Fibroblast of mammary gland (primary cell): ENCODE results near the gene NMNAT2.
"Not testable (repeated sequence)": the region's sequence is repeated elsewhere in the genome, so short reads cannot be mapped to it uniquely, and the experiment has no call there.

Experiments used
- DNase-seq: peaks from one replicate; pipeline ENCODE4 v3.0.0-alpha.2; 2010; ENCODE audit warnings: low read depth
- H3K4me3 ChIP-seq: 2 replicates; pipeline ENCODE4 v1.5.1; 2011; ENCODE audit warnings: low read depth, mild to moderate bottlenecking, low read length, moderate library complexity; ENCODE audit not compliant: control insufficient read depth
- CTCF ChIP-seq: conservative IDR thresholded peaks from 2 replicates; pipeline ENCODE4 v1.5.1; 2011; ENCODE audit warnings: low read depth, low read length, inconsistent platforms; ENCODE audit not compliant: control insufficient read depth, insufficient read depth

The NMNAT2 gene

DNA sequence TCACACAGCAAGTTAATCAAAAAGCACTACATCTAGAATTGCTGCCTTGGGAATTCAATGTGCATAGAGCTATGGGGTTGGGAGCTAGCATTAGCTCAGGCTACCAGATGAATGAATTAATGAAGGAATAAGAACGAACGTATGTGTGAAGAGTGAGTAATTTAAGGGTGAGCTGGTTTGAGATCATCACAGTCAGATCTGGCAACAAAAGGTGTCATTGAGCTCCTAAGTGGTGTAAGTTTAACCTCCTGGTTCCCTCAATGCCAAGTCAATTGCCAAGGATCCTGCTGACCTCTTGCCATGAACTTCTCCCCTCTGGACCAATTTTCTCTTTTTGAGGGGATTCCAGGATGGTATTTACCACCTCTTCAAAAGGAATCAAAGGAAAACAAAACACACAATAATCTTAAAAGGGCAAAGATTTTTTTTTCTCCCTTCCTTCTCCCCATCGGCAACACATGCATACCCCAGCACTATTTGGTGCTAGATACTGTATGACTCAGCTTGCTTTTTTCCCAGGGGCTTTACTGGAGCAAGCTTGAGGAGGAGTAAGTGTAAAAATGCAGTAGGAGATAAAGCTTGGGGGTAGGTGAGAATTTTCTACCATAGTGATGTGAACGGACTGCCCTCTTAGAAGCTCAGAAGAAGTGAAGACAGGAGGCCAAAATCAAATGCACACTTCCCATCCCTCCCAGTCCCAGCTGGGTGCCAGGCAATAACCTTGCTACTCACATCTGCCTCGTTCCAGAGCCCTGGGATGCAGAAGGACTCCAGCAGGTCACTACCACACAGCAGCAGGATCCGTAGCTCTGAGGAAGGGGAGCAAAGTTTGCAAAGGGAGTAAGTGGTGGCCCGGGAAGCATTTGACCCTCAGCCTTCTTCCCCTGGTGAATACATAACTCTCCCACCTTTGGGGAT, 140.1 kb downstream of the NMNAT2 start:
- peak; percentile 89 for DNase-seq
- no peak for TF ChIP-seq CTCF
- H3K4me3 ChIP-seq: peak overlapping the region; percentile 19

GRCh38 chr1:183276386-183277080, 141.6 kb downstream of the NMNAT2 start:
- H3K4me3 ChIP-seq: no peak overlapping the region
- DNase-seq: no peak
- TF ChIP-seq CTCF: no peak

DNA sequence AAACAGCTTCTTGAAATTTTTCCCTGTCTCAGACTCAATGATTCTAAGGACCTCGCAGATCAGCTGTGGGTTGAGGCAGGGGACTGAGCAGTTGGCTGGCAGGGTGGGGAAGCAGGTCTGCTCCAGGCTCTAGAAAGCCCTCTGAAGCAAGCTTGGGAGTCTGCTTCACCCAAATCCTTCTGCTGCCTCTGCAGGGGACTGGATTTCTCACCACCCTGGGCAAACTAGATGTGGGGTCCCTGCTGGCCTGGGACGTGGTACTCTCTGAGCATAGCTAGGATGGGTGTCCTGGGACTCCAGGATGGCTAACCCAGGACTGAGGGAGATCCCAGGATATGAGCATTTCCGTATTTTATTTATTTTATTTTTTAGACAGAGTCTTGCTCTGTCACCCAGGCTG, 142.9 kb downstream of the NMNAT2 start:
- TF ChIP-seq CTCF: no peak
- no peak overlapping the region for H3K4me3 ChIP-seq
- DNase-seq: no peak

DNA sequence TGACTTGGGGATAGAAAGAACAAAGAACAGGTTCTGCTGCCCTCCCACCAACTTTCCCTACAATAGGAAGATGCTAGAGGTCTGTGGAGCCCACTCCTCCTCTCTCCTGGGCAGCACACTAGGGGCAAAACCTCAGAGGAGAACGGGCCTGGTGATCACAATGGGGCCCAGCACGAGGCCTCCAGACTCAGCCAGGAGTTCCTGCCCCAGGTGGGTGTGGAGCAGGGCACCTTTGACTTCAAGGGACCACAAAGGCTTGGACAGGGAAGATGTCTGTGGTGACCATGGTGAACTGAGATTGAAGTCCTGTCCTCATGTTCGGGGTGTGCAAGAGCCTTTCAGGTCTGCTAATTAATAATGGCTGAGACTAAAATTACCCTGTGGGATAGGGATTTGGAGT, 143.3 kb downstream of the NMNAT2 start:
- H3K4me3 ChIP-seq: no peak overlapping the region
- no peak for DNase-seq
- no peak for TF ChIP-seq CTCF

- DNase-seq, H3K4me3 ChIP-seq: not testable (repeated sequence)
Observed at GRCh38 chr1:183273984-183274383, 144.2 kb downstream of the NMNAT2 start.

DNA sequence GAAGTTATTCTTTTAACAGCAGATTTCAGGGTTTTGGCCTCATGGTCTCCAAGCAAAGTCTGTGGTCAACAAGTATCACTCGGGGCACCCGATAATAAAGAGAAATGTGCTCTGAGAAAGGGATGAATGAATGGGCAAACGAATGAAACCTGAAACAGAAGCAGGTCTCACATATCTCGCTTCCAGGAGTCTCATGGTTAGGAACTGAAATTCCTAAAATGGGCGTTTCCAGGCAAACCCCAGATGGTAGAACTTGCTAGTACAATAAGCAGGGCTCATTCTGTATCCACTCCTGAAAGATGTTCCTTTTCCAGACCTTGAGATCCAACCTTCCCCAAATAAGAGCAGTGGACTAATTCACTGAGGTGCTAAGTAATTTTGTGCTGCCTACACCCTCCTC, 144.9 kb downstream of the NMNAT2 start:
- no peak for TF ChIP-seq CTCF
- no peak overlapping the region for H3K4me3 ChIP-seq
- peak; percentile 26 for DNase-seq

- peak; percentile 91 for DNase-seq
- H3K4me3 ChIP-seq: no peak overlapping the region
- no peak for TF ChIP-seq CTCF
Observed at GRCh38 chr1:183272390-183272848, 145.8 kb downstream of the NMNAT2 start.
